NB4 (cell line): ENCODE measurements around the gene DST.

Experiments
- MYC ChIP-seq: IDR thresholded peaks from 2 replicates; pipeline ENCODE4 v1.6.1; 2011; ENCODE audit warnings: low read depth, low read length
- POLR2A ChIP-seq: IDR thresholded peaks from 2 replicates; pipeline ENCODE4 v1.6.1; 2011; ENCODE audit warnings: mild to moderate bottlenecking; ENCODE audit not compliant: insufficient read length; ENCODE audit errors: extremely low read depth
- TF ChIP-seq, protein P1 (sequence below): IDR thresholded peaks from one replicate; pipeline ENCODE4 v1.5.1; 2012; ENCODE audit warnings: low read depth, low read length
- TF ChIP-seq, protein P2 (sequence below): IDR thresholded peaks from 2 replicates; pipeline ENCODE4 v1.6.1; 2011; ENCODE audit warnings: low read depth, low read length

DNA sequence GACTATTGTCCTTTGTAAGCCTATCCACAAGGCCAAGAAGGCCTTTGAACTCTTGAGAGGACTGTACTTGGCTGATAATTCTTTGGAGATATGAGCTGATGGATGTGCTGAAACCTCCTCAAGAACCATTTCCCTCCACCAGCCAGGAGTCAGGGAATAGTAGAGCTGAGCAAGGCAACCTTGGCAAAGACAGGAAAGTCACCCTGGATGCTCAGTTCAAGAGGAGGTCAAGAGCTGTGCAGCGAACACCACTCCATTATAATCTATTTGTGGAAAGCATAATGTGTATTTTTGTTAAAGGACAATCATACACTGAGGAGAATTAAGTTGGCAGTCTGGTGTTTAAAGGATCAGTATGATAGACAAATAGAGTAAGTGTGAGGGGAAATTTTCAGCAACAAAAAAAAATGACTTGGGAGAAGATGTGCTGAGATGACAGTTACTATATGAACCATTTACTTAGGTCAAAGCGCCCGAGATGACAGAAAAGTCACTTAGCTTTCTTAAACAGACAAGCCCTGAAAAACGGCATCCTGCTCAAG lies 218.1 kb downstream of the DST start:
- TF ChIP-seq, protein P1, sequence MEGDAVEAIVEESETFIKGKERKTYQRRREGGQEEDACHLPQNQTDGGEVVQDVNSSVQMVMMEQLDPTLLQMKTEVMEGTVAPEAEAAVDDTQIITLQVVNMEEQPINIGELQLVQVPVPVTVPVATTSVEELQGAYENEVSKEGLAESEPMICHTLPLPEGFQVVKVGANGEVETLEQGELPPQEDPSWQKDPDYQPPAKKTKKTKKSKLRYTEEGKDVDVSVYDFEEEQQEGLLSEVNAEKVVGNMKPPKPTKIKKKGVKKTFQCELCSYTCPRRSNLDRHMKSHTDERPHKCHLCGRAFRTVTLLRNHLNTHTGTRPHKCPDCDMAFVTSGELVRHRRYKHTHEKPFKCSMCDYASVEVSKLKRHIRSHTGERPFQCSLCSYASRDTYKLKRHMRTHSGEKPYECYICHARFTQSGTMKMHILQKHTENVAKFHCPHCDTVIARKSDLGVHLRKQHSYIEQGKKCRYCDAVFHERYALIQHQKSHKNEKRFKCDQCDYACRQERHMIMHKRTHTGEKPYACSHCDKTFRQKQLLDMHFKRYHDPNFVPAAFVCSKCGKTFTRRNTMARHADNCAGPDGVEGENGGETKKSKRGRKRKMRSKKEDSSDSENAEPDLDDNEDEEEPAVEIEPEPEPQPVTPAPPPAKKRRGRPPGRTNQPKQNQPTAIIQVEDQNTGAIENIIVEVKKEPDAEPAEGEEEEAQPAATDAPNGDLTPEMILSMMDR: no peak
- no peak for TF ChIP-seq POLR2A
- TF ChIP-seq, protein P2, sequence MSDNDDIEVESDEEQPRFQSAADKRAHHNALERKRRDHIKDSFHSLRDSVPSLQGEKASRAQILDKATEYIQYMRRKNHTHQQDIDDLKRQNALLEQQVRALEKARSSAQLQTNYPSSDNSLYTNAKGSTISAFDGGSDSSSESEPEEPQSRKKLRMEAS: no peak
- no peak for TF ChIP-seq MYC
